Anterior cingulate cortex (tissue), 58 donors: ENCODE data around the gene NOPCHAP1.
"Not testable (repeated sequence)": the region's sequence is repeated elsewhere in the genome, so short reads cannot be mapped to it uniquely, and the experiment has no call there.

Experiments used
- DNase-seq, 58 donors: peaks; one replicate each; lab custom pipeline; 2025; lab: John Stamatoyannopoulos, UW

Gene NOPCHAP1

DNA sequence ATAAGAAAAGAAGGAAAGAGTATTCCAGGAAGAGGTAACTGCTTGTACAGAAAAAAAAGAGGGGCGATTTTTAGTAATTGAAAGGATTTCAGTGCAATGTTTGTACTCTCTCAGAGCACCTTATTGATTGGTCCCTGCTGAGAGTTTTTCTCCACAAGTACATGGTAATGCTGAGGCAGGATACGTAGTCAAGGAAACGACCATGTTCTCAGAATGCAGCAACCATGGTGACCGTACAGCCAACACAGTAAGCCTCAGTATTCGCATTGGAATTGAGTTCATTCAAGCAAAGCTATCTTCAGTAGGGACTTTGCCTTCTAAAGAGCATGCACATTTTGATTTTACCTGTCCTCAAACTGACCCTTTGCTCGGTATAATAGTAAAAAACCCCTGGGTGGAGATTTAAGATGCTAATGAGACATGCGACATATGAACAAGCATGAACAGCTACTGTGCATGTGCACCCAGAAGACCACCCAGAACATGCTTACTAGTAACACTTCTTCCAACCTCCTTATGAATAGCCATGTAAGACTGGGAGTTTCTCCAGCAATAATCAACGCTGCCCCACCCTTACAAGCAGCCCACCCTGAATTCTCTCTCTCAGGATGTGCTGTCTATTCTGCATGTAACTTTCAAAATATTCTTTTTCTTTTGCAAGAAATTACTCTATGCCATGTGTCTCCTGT lies 21.8 kb upstream of the NOPCHAP1 start:
- peak in 5 of 58 donors; percentile 1 to 23 (median 3) for DNase-seq

- no peak for DNase-seq
Observed at GRCh38 chr12:104964856-104965205, 21.3 kb upstream of the NOPCHAP1 start.

- DNase-seq, result no peak
Observed at GRCh38 chr12:104966677-104967076, 19.4 kb upstream of the NOPCHAP1 start.

DNA sequence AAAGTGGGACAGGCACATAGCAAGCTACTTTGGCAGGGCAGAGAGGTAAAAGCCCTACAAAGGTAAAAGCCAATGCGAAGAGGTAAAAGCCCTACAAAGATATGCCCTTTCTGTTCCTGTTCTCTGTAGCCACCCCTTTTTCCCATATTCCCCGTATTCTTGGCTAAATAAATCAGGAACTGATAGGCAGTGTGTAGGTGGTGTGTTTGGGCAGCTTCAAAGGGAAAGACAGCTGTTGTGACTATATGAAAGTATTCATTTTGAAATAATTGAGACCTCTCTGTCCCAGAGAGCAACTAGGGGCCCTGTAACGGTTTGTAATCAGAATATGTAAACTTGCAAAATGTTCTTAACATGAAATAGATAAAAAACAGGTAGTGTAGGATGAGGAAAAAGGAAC lies 16.8 kb upstream of the NOPCHAP1 start:
- no peak for DNase-seq

DNA sequence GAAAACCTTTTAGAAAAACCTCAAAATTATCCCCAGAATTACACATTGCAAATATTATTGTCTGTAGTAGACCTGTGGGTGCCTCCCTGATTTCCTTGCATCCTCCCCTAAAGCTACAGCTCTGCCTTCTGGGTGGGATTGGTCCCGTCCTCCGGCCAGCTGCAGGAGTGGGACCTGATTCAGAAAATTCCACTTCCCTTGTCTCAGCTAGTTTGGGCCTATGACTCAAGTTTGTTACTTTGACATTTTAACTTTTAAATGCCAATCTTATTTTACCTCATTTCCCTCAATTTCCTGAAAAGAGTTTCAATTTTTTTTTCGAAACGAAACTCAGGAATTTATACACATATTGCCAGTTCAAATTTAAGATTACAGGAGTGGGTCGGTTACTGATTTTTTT lies 14.8 kb upstream of the NOPCHAP1 start:
- DNase-seq, result no peak

GRCh38 chr12:104973250-104973649 lies 12.9 kb upstream of the NOPCHAP1 start:
- DNase-seq, result no peak

- DNase-seq, result peak in 5 of 58 donors; percentile 2 to 19 (median 9)
Observed at GRCh38 chr12:104974626-104975290, 11.4 kb upstream of the NOPCHAP1 start.

DNA sequence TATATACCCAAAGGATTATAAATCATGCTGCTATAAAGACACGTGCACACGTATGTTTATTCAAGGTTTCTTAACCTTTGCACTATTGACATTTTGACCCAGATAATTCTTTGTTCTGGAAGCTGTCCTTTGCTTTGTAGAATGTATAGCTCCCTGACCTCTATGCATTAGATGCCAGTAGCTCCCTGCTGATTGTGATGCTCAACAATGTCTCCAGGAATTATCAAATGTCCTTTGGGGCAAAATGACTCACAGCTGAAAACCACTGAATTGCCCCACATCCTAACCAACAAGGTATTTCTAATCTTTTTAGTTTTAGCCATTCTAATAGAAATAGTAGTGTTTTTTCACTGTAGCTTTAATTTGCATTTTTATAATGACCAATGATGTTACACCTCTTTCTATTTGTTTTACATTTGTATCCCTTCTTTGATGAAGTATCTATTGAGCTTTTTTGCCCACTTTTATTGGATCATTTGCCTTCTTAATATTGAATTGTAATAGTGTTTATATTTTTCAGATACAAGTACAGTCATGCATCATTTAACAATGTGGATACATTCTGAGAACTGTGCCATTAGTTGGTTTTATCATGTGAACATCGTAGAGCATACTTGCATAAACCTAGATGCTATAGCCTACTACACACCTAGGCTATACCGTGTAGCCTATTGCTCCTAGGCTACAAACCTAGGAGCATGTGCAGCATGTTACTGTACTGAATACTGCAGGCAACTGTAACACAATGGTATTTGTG lies 10.4 kb upstream of the NOPCHAP1 start:
- DNase-seq, result no peak

- no peak for DNase-seq
Observed at GRCh38 chr12:104976703-104977102, 9.4 kb upstream of the NOPCHAP1 start.

- DNase-seq, result not testable (repeated sequence)
Observed at GRCh38 chr12:104977688-104978087, 8.4 kb upstream of the NOPCHAP1 start.

DNA sequence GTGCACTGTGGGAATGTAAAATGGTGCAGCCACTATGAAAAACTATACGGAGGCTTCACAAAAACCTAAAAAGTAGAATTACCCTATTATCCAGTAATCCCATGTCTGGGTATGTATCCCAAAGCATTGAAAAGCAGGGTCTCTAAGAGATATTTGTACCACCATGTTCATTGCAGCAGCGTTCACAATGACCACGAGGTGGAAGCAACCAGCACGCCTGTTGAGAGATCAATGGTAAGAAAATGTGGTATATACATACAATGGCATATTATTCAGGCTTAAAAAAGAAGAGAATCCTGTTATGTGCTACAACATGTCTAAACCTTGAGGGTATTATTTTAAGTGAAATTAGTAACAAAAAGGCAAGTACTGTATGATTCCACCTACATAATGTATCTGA lies 910 bp upstream of the NOPCHAP1 start:
- DNase-seq, result no peak

DNA sequence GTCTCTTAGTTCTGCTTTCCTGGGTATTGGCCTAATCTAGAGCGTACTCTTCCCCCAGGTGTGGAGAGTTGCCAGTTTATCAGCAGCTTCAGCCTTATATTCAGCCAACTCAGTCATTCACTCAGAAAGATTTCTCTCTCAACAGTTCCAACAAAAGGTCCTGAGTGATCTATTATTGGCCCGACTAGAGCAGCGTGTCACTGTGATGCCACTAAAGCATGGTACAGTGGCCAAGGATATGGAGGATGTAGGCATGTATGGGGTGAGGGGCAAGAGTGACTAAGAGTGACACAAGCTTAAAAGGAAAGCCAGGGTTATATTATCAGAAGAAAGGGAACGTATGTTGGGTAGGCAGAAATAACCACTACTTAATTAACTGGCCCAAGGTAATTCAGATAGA lies 4.8 kb downstream of the NOPCHAP1 start:
- DNase-seq, result no peak

DNA sequence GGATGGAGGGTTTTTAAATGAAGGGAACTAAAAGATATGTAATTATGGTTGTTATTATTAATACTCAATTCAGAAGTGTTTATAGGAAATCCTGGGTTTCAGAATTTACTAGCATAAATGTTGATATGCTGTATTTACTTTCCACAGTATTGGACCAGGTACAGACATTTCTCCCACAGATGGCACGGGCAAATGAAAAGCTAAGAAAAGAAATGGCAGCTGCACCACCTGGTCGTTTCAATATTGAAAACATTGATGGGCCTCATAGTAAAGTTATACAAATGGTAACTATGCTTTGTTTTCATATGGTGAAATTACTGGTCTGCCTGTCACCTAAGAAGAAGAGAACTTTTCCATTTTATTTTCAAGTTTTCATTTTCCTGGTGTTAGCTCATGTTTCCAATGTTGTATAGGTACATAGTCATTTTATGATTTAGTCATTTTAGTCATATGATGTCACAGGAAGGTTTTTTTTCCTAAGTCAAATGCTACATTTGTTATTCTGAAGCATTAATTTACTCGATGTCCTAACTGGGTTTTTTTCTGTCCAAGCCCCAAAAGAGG lies 5.5 kb downstream of the NOPCHAP1 start:
- no peak for DNase-seq

GRCh38 chr12:104994336-104994735 lies 8.2 kb downstream of the NOPCHAP1 start:
- DNase-seq, result no peak

- DNase-seq, result no peak
Observed at GRCh38 chr12:104997541-104997940, 11.4 kb downstream of the NOPCHAP1 start.

GRCh38 chr12:104998423-104999346 lies 12.6 kb downstream of the NOPCHAP1 start:
- no peak for DNase-seq

DNA sequence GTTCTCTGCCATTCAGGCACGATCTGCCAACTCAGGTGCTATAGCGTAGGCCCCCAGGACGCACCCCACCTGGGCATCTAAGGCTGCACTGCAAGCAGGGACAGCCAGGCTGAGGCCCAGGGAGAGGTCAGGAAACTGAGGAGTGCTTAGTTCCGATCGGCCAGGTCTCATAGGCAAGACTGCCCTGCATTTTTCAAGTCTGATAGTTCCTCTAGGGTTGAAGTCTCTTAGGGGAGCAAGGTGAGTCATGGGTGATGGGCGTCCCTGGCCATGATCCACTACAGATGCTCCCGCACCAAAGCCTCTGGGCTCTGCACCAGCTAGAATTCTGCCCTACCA lies 13.2 kb downstream of the NOPCHAP1 start:
- DNase-seq, result no peak

GRCh38 chr12:105001476-105001875 lies 15.4 kb downstream of the NOPCHAP1 start:
- no peak for DNase-seq

DNA sequence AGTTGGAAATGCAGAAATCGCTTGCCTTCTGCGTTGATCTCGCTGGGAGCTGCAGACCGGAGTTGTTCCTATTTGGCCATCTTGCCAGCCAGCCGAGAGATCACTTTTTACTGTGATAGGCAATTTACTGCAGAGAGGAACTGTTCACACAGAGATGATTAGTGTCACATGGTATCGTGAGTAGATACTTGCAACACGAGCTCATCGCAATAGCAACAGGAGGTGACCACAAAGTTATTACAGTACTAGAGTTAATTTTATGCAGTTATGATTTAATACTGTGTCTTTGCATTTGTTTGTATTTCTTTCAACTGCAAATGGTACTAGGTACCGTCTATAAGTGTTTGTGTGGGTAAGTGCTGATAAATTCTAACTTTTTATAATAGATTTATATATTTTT lies 27.8 kb downstream of the NOPCHAP1 start:
- no peak for DNase-seq

DNA sequence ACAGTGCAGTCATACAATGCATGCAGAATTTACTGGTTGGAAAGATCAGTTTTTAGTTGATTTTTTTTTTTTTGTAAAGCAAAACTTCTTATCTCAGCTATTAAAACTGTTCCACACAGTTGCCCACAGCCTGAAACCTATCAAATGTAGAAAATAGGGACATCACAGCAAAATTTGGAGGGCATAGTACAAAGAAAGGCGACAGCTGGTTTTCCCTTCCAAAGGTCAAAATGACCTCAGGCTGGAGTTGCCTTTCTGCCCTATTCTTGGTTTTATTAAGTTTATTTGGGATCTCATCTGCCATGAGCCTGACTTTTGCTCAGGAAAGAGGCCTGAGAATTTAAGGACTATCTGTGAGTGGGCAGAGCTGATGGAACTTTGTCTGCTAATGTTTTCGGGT lies 28.5 kb downstream of the NOPCHAP1 start:
- no peak for DNase-seq
